Activated effector memory CD4-positive, alpha-beta T cell treated with anti-CD3 and anti-CD28 coated beads, Interleukin-2, amount 50 U/mL, for 16 hours (primary cell): ENCODE results near the gene CRKL.

ENCODE experiments used
- DNase-seq: peaks from one replicate; pipeline ENCODE4 v3.0.0-alpha.2; 2020

The CRKL gene

DNA sequence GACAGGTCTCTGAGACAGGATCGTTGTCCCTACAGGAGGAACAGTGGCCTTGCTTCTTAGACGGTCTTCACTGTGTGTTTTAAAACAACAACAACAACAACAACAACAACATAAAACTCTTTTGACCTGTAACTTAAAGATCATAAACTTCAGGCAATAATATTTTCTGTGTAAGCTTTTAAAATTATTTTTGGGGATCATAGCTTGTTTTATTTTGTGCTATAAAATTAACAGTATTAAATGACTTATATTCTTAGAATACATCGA lies 36.1 kb downstream of the CRKL start:
- no peak for DNase-seq

DNA sequence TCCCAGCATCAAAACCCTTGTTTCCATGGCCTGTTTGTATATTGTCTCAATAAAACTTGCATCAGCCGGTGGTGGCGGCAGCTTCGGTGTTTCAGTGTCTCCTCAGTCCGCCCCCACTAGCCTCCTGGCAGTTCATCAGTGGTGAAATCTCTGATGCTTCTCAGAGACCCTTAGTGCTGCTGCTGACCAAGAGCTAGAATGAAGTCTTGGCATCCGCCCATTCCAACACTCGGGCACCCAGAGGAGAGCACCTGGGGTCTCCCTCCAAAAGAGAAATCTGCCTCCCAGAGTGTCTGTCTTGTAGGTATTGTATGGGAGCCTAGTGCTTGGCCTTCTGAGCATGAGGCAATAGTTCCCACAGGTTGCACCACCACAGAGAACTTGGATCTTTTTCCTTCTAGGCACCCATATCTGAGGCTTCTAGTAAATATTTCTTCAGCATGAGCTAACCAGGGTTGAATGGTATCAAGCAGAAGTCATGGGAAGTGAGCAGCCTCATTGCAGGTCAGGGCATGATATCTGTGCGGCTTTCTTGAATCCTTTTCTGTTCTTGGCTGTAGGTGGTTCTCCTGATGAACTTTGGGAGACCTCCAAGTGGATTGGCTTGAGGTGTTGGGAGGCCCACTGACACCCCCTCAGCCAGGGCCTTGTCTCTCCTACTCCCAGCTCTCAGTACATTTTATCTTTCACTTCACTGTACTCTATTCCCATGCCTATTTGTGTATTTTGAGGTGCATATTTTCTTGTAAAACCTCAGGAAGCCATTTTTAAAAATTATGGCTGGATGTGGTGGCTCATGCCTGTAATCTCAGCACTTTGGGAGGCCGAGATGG lies 36.7 kb downstream of the CRKL start:
- DNase-seq, result no peak

DNA sequence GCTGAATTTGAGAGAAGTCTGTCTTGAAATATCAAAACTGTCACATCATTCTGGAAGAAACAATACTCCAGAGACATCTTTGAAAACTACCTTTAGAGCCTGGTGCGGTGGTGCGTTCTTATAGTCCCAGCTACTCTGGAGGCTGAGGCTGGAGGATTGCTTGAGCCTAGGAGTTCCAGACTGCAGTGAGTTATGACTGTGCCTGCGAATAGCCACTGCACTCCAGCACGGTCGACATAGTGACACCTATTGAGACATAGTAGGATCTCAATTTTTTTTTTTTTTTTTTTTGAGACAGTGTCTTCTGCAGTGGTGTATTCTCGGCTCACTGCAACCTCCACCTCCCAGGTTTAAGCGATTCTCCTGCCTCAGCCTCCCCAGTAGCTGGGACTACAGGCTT lies 38.3 kb downstream of the CRKL start:
- no peak for DNase-seq

DNA sequence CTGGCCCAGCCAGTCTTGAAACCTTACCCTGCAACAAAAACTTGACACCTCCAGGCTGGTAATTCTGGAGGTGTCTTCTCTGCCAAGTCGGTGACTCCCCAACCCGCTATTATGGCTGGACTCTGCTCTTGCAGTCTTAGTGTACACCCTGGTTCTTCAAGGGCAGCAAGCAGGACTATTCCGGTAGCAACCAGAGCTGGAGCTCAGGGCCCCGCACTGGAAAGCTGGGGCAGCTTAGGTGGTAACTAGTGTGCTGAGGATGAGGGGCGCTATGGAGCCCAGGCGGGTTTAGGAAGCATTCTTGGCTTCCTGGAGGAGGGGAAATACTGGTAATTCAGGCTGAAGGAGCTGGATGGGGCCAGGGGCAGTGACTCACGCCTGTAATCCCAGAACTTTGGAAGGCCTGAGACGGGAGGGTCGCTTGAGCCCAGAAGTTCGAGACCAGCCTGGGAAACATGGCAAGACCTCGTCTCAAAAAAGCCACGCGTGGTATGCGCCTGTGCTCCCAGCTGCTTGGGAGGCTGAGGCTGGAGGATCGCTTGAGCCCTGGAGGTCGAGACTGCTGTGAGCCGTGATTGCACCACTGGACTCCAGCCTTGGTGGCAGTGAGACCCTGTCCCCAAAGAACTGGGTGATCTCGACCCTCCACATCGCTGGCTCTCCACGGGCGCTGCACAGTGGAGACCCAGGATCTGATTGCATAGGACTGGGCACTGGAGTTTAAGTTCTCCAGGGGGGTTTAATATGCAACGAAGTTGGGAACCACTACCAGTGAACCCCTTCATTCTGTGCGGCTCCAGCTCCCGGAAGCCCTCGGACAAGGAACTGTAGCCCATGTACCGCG lies 39.3 kb downstream of the CRKL start:
- no peak for DNase-seq

DNA sequence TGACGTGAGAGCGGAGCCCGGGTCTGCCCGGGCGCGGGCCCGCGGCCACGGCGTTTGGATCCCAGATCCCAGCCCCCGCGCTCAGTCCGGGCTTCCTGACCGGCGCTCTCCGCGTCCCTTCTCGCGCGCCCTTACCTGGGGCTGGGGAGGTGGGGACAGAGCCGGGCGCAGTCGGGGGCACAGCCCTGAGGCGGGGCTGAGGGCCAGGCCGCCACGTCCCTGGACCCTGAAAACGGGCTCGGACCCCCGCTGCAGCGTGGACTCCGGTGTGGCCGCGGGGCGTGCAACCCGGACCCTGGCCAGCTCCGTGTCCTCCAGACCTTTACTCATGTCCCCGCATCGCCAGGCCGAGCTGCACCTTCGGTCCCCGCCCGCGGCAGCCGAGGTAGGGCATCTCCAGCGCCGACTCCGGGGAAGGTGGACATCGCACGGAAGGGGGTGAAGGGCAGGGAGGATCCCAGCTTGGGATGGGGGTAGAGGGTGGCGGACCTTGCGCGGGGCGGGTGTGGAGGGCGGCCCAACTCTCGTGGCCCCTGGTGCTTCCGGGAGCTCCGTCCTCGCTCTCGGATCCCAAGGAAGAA lies 40.0 kb downstream of the CRKL start:
- DNase-seq, result no peak

DNA sequence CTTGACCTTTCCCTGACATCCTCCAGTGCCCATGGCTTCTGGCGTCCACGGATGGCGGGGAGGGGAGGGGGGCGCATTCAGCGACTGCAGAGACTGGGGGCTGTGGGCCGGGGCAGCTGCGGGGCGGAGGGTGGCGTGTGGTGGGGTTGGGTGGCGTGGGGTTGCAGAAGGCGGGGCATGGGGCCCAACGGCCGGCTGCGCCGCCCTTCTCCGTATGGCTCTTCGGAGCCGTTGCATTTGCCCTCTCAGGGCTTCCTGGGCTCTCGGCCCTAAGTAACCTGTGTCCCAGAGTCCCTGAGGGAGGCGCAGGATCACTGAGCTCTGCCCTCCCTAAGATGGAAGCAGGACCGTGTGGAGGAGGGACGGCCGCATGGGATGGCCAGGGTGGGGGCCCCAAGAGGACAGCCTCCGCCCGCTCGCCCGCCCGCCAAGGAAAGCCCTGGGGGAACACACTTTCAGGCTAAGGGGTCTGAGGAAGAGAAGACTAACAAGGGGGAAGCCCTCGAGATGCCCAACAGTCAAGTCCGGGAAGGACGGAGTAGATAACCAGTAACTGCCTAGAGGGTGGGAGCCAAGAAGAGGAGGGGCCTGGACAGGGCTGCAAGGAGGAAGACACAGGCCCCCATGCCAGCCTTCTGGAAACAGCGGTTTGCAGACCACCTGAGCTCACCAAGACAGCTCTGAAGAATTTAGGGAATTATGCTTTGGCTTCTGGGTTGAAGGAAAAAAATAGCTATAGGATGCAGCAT lies 40.6 kb downstream of the CRKL start:
- no peak for DNase-seq

DNA sequence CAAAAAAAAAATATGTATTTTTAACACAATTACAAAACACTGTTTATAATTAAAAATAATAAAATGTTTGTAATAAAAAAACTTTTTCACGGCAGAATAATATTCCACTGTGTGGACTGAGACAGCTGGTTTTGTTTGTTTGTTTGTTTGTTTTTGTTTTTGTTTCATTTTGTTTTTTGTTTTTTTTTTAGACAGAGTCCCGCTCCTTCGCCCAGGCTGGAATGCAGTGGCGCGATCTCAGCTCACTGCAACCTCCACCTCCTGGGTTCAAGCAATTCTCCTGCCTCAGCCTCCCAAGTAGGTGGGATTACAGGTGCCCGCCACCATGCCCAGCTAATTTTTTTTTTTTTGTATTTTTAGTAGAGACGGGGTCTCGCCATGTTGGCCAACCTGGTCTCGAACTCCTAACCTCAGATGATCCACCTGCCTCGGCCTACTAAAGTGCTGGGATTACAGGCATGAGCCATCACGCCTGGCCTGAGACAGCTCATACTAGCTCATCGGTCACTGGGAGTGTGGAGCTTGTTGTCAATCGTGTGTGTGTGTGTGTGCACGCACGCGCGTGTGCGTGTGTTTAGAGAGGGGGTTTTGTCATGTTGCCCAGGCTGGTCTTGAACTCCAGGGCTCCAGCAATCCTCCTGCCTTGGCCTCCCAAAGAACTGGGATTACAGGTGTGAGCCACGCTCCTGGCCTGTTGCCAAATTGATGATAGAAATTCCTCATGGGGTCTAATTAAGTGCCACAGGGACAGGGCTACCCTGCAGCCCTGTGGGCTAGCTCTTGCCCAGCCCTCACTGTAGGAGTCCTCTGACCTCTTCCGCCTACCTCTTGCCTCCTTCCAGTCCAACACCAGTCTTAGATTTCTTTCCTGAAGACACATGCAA lies 42.6 kb downstream of the CRKL start:
- no peak for DNase-seq

DNA sequence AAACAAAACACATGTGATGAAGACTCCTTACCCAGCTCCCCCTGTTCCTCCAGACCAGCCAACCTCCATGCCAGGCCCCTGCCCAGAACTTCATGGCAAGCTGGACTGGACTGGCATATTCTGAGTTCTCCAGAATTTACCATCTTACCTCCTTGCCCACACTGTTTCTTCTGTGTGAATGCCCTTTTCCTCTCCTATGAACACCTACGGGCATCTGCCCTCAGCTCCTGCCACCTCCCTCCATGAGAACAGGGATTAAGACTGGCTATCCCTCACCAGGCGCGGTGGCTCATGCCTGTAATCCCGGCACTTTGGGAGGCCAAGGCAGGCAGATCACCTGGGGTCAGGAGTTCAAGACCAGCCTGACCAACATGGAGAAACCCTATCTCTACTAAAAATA lies 43.4 kb downstream of the CRKL start:
- no peak for DNase-seq

DNA sequence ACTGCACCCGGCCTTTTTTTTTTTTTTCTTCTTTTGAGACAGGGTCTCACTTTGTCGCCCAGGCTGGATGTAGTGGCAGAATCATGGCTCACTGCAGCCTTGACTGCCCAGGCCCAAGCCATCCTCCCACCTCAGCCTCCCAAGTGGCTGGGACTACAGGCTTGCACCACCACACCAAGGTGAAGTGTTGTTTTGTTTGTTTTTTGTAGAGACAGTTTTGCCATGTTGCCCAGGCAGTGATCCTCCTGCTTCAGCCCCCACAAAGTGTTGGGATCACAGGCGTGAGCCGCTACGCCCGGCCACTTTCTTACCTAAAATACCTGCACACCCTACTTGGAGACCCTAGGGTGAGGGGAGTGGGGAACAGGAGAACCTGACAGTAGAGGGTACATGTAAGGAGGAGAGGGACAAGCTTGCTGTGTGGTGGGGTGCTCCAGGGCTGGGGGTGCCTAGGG lies 45.3 kb downstream of the CRKL start:
- DNase-seq, result no peak

DNA sequence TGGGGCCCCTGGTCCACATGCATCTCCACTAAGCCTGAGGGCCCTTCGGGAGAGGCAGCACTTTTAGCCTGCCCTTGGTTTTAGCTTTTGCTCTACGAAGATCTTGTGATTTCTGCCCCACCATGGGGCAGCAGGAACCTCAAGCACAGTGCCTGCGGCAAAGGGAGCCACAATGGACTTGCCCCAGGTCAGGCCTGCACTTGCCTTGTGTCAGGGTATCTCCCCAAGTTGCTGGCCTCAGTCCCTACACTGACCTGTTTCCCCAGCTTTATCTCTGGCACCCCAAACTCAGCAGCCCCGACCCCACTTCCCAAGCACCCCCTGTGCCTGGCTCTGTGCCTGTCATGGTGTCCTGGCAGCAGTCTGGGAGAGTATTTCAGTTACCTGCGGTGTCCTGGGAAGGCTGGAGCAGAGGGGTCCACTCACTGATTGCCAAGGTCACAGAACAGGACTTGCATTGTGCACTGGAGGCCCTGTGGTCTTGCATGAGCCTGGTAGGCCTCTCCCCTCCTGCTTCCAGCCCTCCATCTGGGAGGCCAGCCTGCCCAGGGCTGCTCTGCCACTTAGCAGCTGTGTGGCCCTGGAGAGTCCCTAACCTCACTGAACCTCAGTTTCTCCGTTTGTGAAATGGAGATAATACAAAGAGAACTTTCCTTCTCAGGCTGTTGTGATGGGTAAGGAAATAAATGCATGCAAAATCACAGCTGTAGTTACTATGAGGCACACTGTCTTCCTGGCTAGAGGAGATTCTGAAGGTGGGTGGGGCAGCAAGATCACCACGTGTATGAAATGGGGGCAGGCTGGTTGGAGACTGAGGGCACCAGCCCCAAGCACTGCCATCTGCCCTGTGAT lies 46.2 kb downstream of the CRKL start:
- DNase-seq, result no peak

DNA sequence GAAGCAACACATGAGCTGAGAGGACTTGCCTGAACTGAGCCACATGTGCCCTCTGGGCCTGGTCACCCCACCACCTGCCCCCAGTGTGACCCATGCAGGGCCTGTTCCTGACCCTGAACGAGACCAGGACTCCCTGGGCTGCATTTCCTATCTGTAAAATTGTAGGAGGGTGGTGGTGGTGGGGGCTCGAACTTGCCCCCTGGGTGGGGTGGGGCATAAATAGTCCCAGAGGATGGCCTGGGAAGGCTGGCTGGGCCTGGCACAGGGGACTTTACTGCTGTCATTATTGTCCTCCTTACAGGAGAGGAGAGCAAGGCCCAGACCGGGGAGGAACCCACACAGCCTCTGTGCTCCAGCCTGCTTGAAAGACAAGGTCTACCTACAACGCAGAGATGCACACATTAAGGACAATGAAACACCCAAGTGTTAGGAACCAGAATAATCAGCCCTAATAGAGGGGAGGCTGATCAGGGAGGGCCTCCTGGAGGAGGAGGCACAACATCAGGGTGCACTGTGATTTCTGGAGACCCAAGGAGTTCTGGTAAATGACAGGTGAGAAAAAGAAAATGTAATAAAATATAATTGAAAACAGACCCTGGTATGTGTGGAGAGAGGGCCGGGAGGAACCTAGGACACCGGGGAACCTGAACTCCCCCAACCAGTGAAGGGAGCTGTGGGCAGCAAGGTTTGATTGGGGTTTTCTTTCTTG lies 47.0 kb downstream of the CRKL start:
- DNase-seq, result no peak

DNA sequence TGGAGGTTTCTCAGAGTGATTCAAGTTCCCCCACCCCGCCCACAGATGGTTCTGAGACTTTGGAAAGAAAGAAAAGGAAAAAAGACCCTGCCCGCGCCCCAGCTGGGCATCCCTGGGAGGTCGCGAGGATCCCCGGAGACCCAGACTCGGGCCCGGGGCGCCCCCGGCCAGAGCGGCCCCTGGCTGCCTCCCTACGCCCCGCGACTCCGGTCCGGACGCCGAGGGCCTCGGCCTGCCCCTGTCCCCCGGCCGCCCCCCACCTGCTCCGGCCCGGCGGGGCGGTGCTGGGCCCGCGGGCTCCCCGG lies 47.5 kb downstream of the CRKL start:
- DNase-seq, result no peak

DNA sequence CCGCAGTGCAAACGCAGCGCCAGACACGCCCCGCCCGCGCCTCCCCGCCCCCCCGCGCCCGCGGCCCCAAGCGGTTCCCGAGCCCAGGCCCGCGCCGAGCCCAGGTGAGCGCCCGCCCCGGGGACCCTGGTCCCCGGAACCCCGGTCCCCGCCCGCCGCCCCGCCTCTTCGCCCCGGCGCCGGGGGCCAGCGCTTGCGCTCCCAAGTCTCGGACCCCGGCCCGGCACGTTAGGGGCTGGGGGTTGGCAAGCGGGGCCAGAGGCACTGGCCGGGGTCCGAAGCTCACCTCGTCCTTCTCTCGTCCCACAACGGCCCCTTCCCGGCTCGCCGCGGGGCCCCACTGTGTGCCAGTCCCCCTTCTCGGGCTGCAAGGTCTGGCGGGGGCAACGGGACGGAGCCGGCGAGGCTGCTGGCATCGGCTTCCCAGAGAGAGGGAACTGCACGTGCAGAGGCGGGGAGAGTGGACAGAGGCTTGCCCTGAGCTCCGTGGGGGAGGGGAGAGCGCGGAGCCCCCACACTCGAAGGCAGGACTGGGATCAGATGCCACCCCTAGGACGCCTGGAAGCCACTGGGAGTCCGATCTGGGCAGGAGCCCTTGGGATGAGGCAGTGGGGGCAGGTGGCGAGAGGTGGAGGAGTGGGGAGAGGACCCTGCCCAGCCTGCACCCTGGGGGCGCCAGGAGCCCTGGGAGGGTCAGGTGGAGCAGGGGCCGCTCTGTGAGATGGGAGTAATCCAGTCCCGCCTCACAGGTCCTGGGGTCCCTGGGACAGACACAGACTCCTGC lies 48.1 kb downstream of the CRKL start:
- DNase-seq, result no peak

DNA sequence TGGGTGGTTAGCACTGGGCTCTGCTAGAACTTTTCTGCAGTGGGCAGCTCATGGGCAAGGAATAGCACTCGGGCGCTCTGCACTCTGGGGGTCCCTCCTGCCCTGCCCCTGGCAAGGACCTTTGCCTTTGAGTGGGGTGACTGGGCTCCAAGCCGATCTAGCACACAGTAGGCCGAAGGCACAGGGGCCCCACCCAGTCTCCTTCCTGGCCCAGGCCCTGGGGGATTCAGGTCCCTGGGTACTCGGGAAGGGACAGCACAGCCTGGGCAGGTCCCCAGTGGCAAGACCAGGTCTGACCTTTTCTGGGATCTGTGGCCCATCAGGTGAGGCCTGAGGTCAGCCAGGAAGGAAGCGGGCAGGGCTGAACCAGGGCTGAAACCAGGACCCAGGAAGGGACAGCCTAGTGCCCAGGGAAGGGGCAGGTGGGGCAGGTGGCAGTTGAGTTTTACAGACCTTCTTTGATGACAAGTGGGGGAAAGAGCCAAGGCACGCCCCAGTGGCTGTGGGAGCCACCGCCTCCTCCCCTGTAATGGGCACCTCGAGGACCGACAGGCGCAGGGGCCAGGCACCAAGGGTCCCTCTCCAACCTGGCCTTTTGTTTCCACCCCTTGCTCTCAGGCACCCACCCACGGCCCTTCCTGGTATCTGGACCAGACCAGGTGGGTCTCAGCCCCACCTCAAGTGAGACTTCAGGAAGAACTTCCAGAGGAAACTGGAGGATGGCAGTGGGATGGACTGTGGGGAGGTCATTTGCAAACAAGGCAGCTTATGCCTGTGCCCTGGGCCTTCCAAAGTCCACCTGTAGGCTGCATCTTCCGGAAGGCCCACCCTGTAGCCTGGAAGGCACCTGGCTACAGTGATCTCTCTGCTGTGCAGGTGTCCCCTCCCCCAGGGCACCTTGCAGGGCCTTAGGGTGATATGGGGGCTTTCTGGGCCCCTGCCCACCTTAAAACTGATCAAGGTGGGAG lies 49.0 kb downstream of the CRKL start:
- no peak for DNase-seq

DNA sequence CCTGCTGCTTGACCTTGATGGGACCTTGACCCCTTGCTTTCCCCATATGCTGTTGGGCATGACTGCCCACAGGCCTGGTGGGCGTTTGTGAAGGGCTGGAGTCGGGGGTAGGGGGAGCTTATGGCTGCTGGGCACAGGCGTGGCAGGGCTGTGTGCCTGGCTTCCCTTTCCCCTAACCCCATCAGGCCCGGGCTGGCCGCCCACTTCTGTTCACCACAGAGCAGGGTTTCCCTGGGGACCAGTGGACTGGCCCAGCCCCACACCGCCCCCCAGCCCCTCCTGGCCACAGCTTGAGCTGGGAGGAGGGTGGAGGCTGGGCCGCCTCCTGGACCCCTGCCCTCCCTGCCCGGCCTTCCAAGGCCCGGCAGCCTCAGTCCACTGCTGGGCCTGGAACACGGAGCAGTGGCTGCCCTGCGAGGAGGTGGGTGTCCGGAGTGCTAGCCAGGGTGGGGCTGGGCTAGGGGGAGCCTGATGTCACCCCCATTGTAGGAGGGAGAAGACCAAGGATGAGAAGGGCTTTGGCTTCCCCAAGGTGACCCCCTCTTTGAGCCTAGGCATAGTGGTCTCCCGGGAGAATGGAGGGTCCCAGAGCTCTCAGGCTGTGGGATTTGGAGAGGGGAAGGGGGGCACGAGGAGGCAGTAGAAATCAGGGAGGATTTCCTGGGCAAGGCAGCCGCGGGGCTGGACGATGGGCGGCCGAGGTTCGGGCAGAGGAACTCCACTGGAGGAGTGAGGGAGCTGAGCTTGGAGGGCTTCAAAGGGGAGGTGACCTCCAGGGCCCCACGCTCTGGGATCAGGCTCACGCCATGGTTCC lies 49.9 kb downstream of the CRKL start, which contains the start of gene AIFM3:
TSS of gene AIFM3 (plus strand) at position 373 of the 814 bp plus-strand sequence. CDS start 690 bp downstream, outside the sequence.
- DNase-seq, result no peak

DNA sequence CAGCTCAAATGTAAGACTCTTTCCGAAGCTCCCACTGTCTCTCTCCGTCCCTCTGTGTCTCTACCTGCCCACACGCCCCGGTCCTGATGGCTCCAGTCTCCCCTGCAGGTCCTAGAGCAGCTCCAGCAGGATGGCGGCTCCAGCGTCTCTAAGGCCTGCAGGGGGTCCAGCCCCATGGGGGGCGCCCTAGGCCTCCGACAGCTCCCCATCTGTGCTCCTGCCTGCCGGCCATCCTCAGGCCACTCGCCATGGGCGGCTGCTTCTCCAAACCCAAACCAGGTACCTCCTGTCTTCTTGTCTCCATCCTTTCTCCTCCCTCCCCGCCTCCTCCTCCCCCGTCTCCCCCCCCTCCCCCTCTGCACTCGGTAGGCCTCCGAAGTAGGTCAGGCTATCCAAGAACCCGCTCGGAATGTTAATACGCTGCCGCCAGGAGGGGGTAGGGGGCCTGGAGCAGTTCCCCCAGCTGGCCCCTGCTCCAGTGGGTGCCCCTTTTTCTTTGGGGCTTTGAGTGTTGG lies 50.5 kb downstream of the CRKL start:
- no peak for DNase-seq

DNA sequence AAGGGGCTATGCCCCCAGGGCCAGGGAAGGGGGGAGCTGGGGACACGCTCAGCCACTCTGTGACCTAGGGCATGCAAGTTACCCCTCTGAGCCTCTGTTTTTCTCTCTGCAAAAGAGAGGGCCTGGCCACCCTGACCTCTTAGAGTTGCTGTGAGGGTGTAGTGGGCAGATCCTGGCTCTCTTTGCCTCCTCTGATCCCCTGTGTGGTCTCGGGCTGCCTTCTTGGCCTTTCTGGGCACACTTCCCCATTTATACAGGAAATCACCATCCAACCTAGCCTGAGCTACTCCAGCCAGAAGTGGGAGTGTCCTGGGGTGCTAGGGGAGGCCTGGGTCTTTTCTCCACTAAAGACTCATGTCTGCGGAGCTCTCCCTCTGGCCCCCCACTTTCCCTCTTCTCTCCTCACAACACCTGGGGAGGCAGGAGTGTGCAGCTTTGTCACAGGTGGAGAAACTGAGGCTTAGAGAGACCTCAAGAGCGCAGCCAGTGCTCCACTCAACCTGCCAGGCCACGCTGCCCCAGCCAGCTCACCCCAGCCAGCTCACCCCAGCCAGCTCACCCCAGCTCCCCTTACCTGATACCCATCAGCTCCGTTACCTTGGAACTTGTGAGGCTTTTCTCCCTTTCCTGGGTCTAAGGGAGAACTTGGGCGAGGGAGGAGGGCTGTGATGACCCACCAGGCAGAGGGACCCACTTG lies 51.2 kb downstream of the CRKL start:
- DNase-seq, result no peak
